A204.1 (cell line): Measurements from ENCODE around the gene FAM110D.

Experiments
- FAIRE-seq: peaks from 2 replicates; lab custom pipeline; 2012; peaks lifted over from hg19 to GRCh38; lab: Jason Lieb, UNC

The FAM110D gene

DNA sequence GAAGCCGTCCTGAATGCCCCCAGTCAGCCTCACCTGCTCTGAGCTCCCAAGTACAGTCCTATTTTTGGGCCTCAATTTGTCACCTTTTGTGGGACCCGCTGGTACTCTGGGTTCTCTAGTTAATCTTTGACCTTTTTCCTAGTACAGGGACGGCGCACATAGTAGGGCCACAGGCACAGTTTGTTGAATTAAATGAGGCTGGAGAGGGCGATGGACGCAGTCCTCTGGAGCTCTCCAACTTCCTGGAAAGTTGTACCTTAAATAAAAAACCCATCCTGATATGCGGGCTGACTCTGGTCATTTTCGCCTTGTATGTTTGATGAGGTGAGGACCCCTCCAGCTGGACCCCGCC, 4.8 kb downstream of the FAM110D start:
- no peak for FAIRE-seq

DNA sequence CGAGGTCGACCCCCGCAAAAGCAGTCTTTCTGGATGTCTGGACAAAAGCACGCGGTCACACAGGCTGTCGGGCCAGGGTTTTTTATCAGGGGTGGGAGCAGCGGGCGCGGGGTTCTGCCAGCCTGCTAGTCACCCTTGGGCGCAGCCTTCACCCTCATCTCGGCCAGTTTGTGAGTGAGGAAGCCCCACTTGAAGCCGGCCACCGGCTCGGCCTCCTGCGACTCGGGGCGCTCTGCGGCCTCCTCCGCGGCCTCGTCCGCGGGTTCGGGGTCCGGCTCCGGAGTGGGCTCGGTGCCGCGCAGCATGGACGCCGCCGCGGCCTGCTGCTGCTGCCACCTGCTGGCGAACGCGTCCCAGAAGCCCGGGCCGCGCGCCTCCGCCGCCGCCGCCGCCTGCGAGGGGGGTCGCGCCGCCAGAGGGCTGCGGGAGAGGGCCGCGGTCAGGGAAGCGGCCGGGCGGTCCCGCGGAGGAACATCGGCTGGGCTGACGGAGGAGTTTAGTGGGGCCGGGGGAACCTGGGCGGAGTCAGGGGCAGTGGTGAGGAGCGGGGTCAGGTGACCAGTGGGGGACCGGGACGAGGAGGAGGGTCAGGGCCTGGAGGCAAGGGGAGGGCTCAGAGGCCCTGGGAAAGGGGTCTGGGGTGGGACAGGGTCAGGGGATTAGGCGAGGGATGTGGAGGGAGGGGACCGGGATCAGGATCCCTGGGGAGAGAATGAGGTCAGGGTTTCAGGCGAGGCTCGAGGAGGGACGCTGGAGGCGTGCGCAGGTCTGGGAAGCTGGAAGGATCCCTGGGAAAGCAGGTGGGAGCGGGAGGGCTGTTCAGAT, 5.4 kb downstream of the FAM110D start:
- no peak for FAIRE-seq

DNA sequence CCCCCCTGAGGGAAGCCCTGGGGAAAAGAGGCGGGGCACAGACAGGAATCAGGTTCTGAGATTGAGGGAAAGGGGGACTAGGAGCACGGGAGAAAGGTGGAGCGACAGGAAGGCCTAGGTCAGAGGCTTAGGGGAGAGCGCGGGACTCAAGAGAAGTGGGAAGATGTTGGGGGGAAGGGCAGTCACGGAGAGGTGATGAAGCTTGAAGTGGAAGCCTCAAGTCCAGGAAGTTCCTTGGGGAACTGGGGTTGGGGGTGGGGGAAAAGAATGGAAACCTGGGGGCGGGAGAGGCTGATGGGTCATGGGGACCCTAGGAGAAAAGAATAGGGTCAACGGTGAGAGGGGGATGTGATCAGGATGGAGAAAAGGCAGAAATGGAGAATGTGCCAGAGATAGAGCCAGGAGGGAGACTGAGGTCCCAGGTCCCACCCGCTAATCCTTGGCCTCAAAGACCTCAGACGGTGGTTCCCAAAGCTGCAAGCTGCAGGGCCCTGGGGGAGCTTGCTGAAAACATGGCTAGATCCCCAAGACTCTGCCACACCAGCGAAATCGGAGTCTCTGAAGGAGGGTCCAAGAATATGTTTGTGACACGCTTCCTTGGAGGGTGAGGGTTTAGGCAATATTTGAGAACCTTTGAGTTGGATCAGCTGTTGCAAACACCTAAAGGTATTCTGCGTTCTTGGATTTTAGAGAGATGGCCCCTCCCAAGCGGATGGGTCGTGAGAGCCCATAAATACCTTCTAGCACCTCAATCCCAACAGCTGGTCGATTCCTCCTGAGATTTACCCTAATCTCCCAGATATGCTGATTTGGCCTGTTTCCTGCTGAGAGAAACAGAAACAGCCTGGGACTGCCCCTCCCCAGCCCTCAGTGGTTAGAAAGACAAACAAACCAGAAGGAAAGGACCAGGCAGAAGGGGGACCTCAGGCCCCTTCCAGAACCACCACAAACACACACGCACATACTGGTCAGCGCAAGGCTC, 6.3 kb downstream of the FAM110D start:
- FAIRE-seq: no peak

GRCh38 chr1:26166719-26167281, 7.9 kb downstream of the FAM110D start:
- FAIRE-seq: no peak

DNA sequence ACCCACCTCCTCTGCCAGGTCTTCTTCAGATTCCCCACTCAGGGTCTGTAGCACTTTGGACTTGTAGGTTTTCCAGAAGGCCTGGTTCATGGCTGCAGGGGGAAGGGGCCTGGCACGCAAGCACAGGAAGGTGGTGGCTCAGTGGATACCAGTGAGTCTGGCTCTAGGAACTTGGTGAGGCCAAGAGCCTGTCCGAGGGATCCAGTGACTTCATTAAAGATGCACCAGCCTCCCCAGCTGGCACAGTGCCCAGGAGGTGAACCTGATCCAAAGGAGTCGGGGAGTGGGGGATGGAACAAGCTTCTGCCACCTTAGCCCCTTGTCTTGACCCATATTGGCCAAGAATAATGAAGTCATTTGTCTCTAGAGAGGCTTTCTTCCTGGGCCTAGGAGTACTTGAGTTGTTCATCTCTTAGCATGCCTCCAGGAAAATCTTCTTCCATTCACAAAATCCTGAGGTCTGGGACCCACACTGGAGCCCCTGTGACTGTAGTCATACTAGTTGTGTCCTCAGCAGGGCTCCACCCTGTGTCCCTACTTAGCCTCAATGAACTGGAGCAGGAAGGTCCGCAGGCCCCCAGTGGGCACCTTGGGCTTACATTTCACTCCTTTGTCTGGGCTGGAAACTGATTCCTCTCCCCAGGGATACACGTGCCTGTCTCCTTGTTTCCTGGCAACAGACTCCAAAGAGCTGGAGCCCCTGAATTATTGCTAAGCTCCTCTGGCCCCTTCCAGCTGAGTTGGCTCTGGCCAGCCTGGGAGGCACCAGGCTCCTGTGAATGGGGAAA, 9.7 kb downstream of the FAM110D start, which contains the start of gene C1orf232:
C1orf232 (minus strand) TSS at position 554 of the 788 bp plus-strand sequence; CDS start at position 90, 464 bp downstream.
- no peak for FAIRE-seq

GRCh38 chr1:26169198-26169554, 10.3 kb downstream of the FAM110D start:
- FAIRE-seq: no peak

- FAIRE-seq: no peak
These were observed 11.0 kb downstream of the FAM110D start, which contains the start of gene ZNF593 for GRCh38 chr1:26169669-26170471. ZNF593 (plus strand) TSS chr1:26169908; CDS start chr1:26169984, 76 bp downstream.

GRCh38 chr1:26170472-26170821, 11.6 kb downstream of the FAM110D start:
- no peak for FAIRE-seq

DNA sequence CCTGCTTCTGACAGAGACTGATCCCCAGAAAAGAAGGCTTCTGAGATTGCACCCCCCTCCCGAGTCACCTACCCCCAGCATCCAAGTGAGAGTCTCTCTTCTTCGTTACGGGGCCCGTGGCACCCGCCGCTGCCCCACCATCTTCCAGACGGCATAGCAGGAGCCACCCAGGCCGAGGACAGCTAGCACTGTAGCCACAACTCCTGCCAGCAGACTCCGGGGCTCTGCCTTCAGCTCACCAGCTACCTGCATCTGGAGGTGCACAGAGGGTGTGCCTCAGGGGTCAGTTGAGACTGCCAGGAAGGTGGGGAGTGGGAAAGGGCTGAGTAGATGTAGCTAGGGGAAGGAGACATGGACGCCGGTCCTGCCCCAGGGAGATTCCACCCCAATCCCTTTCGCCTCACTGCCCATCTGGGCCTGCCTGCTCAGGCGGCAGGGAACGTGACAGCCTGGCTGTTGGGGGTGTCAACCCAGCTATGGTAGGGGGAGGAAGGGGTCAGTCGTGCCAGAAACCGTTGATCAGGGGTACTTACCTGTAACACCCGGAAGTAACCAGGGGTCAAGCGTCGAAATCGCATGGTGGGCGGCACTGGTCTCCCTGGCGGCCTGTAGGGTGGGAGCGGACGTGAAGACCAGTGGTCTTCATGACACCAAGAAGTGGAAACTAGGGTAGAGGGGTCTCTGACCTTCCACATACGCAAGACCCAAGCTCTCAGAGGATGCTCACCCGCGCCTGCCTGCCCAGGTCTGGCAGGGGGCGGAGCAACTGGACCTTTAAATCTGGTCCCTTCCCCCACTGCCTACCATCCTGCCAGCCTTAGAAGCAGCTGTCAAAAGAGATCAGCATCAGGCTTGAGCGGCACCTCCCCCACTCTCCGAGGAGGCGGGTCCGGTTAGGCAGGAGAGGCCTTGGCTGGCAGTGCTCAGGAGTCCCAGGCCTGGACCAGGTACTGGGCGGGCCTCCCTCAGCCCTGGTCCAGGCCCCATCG, 12.5 kb downstream of the FAM110D start, which contains the start of gene ZNF593OS:
ZNF593OS (minus strand) TSS at position 749 of the 989 bp plus-strand sequence; CDS start at position 578, 171 bp downstream.
- FAIRE-seq: no peak

- FAIRE-seq: no peak
These were observed 16.5 kb downstream of the FAM110D start for GRCh38 chr1:26175346-26175745.

DNA sequence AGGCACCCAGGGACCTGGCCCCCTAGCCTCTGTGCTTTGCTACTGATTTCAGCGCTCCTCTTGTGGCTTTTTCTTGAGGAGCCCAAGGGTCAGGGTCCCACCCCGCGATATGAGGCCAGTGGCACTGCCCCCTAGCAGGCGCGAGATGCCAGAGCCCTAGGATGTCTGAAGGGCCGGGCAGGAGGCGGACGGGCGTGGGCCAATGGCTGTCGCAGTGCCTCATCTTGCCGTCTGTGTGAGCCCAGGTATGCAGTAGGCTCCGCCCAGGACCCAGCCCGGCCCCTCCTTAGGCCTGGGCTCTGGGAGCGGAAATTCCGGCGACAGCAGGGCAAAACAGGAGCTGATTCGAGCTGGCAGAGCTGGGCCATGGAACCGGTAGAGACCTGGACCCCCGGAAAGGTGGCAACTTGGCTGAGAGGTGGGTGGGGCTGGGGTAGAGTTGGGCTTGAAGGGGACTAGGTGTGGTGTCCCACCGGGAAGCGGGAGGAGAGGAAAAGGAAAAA, 18.4 kb downstream of the FAM110D start, which contains the start of gene CNKSR1:
CNKSR1 (plus strand) TSS at position 310 of the 503 bp plus-strand sequence; CDS start at position 367, 57 bp downstream.
- no peak for FAIRE-seq

DNA sequence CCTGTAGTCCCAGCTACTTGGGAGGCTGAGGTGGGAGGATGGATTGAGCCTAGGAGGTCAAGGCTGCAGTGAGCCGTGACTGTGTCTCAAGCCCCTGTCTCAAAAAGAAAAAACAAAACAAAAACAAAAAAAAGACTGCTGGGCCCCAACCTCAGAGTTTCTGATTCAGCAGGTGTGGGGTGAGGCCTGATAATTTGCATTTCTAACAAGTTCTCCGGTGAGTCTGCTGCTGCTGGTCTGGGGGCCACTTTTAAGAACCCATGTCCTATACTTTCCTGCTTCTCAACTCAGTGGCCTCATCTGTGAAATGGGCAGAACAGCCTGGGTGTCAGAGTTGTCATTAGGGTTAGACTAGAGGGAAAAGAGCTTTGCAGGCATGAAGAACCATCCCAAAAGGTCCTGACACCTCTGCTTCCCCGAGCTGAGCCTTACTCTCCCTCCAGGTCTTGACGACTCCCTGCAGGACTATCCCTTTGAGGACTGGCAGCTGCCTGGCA, 21.2 kb downstream of the FAM110D start:
- FAIRE-seq: no peak

DNA sequence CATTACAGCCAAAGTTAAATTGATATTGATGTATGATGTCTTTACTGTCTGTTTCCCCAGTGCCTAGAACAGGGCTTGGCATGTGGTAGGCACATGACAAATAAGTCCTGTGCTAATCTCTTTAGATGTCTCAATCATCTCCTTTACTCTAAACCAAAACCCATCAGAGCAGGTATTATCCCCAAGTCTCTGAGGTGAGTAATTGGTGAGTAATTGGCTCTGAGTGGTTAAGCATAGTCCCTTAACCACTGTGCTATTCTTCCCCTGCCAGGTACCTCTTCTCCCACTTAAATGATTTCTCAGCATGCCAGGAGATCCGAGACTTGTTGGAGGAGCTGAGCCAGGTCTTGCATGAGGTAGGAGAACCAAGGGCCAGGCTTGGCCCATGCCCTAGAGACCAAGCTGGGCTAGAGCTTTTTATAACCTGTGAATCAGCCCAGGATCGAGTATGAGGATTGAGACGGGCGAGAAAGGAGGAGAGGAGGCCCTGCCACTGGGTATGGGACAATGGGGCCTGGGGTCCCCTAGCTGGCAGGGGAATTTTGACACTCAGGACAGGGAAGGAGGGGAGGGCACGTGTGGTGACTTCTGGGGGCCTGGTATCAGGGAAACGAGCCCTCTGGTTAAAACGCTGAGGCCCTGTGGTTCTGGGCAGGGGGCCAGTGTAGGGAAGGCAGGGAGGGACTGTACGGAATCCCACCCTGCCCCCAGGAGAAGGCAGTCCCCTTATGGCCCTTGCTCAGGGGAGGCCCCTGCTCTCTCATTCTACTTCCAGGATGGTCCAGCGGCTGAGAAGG, 22.9 kb downstream of the FAM110D start:
- FAIRE-seq: no peak

DNA sequence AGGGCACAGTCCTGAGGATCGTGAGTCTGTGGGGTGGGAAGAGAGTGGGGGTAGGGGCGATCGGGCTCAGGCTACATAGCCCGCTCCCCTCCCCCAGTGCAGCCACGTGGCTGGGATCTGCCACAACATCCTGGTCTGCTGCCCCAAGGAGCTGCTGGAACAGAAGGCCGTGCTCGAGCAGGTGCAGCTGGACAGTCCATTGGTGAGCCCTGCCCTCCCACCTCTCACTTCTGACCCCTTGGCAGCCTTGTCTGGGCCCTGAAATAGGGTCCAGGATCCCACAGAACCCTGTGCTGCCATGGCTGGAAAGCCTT, 23.5 kb downstream of the FAM110D start:
- no peak for FAIRE-seq

GRCh38 chr1:26184086-26184485, 25.2 kb downstream of the FAM110D start:
- FAIRE-seq: no peak

DNA sequence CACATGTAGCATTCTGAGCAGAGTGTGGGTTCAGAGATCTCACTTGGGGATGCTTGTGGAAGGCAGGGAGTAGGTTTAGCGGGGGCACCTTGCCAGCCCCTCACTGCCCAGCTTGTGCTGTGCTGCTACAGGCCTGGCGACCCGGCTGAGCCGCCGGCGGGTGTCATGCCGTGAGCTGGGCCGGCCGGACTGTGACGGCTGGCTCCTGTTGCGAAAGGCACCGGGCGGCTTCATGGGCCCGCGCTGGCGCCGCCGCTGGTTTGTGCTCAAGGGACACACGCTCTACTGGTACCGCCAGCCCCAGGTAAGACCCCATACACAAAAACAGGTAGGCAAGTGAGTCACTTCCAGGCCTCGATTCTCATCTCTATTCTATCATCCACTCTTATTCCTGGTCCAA, 26.0 kb downstream of the FAM110D start:
- FAIRE-seq: no peak

GRCh38 chr1:26187882-26188281, 29.0 kb downstream of the FAM110D start:
- FAIRE-seq: no peak

DNA sequence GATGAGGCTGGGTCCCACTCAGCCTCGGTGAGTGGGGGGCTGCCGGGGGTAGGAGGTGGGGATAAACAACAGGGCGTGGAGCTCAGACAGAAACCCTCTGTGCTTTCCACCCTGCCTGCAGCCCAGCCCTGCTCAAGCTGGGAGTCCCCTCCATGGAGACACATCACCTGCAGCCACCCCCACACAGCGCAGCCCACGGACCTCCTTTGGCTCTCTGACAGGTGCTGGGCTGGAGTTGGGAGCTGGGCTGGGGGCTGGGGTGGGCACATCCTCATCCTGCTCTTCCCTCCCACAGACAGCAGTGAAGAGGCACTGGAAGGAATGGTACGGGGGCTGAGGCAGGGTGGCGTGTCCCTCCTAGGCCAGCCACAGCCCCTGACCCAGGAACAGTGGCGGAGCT, 29.6 kb downstream of the FAM110D start:
- no peak for FAIRE-seq
